ENCODE data around the gene ZNF563. TPM values are rescaled to one million over a fixed set of nuclear protein-coding genes. Genes with fewer than 3 reads are reported as not detected.
A peak's percentile ranks its signal among the peaks of the same experiment; 100 is the strongest.

ZNF563 gene
- total RNA-seq, 1 experiment from 2014 or later, result 5.0 TPM

- peak; percentile 96 for DNase-seq (ENCODE audit: low read depth)
Measured at GRCh38 chr19:12294249-12295158, 38.9 kb downstream of the ZNF563 start, which contains the start of gene ZNF44. ZNF44 (minus strand) TSS chr19:12294883; CDS start chr19:12294694, 189 bp downstream.

DNA sequence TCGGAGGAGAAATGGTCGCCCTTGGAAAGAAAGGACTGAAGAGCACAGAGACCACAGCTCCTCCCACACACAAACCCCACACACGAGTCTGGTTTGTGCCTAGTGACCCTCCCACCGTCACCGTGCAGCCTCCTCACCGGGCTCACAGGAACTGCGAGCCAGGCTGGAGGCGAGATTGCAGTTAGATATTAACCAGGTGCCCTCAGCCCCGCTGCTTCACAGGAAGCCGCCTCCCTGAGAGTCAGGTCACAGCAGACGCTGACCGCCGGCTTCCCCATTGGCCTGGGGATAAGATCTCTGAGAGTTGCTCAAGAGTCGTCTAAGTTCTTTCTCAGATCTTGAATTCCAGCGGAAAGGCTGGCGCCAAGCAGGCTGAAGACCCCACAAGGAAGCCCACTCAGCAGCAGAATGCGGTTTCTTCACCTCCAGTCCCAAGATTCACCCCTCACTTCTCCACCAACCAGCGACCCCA lies 39.6 kb downstream of the ZNF563 start:
- DNase-seq (ENCODE audit: low read depth), result peak; percentile 84

DNA sequence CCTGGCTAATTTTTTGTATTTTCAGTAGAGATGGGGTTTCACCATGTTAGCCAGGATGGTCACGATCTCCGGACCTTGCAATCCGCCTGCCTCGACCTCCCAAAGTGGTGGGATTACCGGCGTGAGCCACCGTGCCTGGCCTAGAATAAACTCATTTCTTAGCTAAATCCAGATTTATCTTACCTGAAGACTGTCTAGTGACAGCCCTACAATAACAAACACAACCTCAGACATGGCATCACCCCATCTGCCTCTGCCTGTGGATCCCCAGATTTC lies 43.7 kb downstream of the ZNF563 start:
- DNase-seq (ENCODE audit: low read depth), result no peak

DNA sequence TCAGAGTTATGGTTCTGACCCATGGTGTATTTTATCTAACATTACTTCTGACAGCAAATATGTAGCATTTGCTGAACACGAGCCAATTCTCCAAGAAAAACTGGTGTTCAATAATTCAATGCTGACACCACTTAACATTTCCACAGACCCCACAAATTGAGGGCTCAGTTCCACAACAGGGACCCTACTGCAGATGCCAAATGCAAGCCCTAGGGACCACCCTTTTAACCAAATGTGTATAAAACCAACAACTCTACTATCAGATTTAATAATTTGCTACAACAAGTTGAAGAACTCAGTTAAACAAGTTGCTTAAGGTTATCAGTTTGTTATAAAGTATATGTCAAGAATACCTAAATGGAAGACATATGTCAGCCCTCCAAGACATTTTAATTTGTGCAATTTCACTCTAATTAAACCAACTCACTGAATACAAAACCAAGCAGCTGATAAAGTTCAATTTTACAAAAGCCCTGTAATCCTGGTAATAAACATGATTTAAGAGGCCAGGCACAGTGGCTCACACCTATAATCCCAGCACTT lies 45.4 kb downstream of the ZNF563 start:
- no peak for DNase-seq (ENCODE audit: low read depth)

GRCh38 chr19:12284631-12285030 lies 48.8 kb downstream of the ZNF563 start:
- DNase-seq (ENCODE audit: low read depth), result no peak

GRCh38 chr19:12284226-12284625 lies 49.2 kb downstream of the ZNF563 start:
- DNase-seq (ENCODE audit: low read depth), result no peak

DNA sequence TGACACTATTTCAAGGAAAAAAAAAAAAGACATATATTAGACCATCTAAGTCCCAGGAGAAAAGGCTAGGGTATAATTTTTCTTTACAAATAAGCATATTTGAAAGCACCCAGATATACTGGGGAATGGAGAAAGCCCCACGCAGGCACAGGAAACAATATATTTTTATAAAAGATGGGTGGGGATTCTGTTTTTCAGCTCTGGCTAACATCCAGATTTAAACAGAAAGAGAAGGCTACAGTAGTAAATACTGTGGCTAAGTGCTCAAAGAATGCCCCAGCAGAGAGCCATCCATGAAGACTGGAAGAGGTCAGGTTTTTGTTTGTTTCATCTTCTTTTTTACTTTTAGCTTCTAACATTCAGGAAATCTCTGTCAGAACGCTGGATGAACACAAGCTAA lies 54.7 kb downstream of the ZNF563 start:
- no peak for DNase-seq (ENCODE audit: low read depth)

DNA sequence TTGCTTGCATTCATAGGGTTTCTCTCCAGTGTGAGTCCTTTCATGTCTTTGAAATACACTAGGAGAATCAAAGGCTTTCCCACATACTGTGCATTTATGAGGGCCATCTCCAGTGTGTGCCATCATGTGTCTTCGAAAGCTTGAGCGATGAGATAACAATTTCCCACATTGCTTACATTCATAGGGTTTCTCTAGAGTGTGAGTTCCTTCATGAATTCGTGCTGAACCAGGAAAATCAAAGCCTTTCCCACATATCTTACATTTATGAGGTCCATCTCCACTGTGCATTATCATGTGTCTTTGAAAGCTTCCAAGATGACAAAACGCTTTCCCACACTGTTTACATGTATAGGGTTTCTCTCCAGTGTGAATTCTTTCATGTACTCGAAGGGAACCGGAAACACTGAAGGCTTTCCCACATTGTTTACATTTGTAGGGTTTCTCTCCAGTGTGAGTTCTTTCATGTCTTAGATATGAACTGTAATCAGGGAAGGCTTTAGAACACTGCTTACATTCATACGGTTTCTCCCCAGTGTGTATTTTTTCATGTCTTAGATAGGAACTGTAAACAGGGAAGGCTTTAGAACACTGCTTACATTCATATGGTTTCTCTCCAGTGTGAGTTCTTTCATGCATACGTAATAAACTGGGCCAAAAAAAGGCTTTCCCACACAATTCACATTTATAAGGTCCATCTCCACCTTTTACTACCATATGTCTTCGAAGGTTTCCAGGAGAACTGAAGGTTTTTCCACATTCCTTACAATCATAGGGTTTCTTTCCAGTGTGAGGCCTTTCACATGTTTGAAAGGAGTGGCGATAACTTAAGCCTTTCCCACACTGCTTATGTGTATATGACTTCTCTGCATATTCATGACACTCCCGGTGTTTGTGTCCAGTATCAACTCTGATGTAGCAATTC lies 60.2 kb downstream of the ZNF563 start:
- no peak for DNase-seq (ENCODE audit: low read depth)

DNA sequence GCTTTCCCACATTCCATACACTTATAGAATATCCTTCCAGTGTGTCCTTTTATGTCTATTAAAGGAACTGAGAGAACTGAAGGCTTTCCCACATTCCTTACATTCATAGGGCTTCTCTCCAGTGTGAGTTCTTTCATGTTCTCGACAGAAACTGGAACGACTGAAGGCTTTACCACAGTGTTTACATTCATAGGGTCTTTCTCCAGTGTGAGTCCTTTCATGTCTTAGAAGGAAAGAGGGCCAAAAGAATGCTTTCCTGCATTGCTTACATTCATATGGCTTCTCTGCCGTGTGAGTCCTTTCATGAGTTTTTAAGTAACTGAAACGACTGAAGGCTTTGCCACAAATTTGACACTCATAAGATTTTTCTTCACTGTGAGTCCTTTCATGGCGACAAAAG lies 61.0 kb downstream of the ZNF563 start:
- DNase-seq (ENCODE audit: low read depth), result no peak

- DNase-seq (ENCODE audit: low read depth), result no peak
Measured at GRCh38 chr19:12270854-12271253, 62.6 kb downstream of the ZNF563 start.

Other genes with a start within 250 kb of the ZNF563 start
- gene ZNF20, start 193.3 kb downstream of the ZNF563 start, total RNA-seq (2014; rRNA removed; shearing (Covaris generic)), result 1.6 and 12.0 TPM in 2 replicates
- gene ZNF625, start 176.9 kb downstream of the ZNF563 start, total RNA-seq (2014; rRNA removed; shearing (Covaris generic)), result 6.6 and 17.6 TPM in 2 replicates
- gene ZNF136, start 170.5 kb downstream of the ZNF563 start, total RNA-seq (2014; rRNA removed; shearing (Covaris generic)), result 5.8 and 9.7 TPM in 2 replicates
- gene ZNF44, start 38.8 kb downstream of the ZNF563 start, total RNA-seq (2014; rRNA removed; shearing (Covaris generic)), result 4.2 and 11.5 TPM in 2 replicates
- gene ZNF442, start 32.0 kb upstream of the ZNF563 start, total RNA-seq (2014; rRNA removed; shearing (Covaris generic)), result 2.8 and 3.8 TPM in 2 replicates
- 2.3 and 6.1 TPM in 2 replicates for gene ZNF799, start 67.6 kb upstream of the ZNF563 start, total RNA-seq (2014; rRNA removed; shearing (Covaris generic))
- 2.2 and 5.7 TPM in 2 replicates for gene ZNF443, start 107.4 kb upstream of the ZNF563 start, total RNA-seq (2014; rRNA removed; shearing (Covaris generic))
- gene ZNF709, start 151.2 kb upstream of the ZNF563 start, total RNA-seq (2014; rRNA removed; shearing (Covaris generic)), result 2.1 and 3.2 TPM in 2 replicates
- gene ZNF564, start 217.8 kb upstream of the ZNF563 start, total RNA-seq (2014; rRNA removed; shearing (Covaris generic)), result 4.5 and 8.7 TPM in 2 replicates

Measured in M059J (cell line).